Lower leg skin (tissue), 3 donors: ENCODE measurements around the gene PCMTD2.

ENCODE experiments used
- POLR2A ChIP-seq, 2 donors: fragments of 450-650 bp; IDR thresholded peaks; one replicate each; pipeline ENCODE4 v1.6.1; 2016 to 2017; ENCODE audit warnings: antibody characterized with exemption in 2 of 2, mild to moderate bottlenecking in 1 of 2, moderate library complexity in 1 of 2
- TF ChIP-seq, protein P1 (sequence below), 3 donors: fragments of 450-650 bp; IDR thresholded peaks; one replicate each; pipeline ENCODE4 v1.5.1; 2016; ENCODE audit warnings: antibody characterized with exemption in 3 of 3, mild to moderate bottlenecking in 3 of 3, moderate library complexity in 2 of 3

DNA sequence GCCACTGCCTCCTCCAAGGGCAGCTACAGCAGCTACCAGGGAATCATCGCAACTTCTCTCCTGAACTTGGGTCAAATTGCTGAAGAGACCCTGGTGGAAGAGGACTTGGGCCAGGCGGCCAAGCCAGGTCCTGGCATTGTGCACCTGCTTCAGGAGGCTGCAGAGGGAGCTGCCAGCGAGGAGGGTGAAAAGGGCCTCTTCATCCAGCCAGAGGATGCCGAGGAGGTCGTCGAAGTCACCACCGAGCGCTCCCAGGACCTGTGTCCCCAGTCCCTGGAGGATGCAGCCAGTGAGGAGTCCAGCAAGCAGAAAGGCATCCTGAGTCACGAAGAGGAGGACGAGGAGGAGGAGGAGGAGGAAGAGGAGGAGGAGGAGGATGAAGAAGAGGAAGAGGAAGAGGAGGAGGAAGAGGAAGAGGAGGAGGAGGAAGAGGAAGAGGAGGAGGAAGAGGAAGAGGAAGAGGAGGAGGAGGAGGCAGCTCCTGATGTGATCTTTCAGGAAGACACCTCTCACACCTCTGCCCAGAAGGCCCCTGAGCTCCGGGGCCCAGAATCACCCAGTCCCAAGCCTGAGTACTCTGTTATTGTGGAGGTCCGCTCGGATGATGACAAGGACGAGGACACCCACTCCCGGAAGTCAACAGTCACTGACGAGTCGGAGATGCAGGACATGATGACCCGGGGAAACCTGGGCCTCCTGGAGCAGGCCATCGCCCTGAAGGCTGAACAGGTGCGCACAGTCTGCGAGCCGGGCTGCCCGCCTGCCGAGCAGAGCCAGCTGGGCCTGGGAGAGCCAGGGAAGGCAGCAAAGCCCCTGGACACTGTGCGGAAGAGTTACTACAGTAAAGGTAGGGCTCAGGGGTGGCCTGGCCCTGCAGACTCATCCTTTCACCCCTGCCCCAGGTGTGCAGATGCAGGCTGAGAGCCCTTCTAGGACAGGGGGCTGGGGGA is 47.6 kb upstream of the PCMTD2 start:
- TF ChIP-seq, protein P1, sequence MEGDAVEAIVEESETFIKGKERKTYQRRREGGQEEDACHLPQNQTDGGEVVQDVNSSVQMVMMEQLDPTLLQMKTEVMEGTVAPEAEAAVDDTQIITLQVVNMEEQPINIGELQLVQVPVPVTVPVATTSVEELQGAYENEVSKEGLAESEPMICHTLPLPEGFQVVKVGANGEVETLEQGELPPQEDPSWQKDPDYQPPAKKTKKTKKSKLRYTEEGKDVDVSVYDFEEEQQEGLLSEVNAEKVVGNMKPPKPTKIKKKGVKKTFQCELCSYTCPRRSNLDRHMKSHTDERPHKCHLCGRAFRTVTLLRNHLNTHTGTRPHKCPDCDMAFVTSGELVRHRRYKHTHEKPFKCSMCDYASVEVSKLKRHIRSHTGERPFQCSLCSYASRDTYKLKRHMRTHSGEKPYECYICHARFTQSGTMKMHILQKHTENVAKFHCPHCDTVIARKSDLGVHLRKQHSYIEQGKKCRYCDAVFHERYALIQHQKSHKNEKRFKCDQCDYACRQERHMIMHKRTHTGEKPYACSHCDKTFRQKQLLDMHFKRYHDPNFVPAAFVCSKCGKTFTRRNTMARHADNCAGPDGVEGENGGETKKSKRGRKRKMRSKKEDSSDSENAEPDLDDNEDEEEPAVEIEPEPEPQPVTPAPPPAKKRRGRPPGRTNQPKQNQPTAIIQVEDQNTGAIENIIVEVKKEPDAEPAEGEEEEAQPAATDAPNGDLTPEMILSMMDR (IDR thresholded peaks at IDR 0.05) = no peak
- TF ChIP-seq POLR2A (IDR thresholded peaks at IDR 0.05) = no peak
